Measurements from ENCODE around the gene KYAT1. TPM values are rescaled to one million over a fixed set of nuclear protein-coding genes. Genes with fewer than 3 reads are reported as not detected.

Gene KYAT1
- total and polyA plus RNA-seq, 2 of the 8 experiments (the other 6 are each of a cell fraction or from before 2014, with no cell fraction given): 30.4 to 42.2 TPM

GRCh38 chr9:128901822-128902221, 20.1 kb upstream of the KYAT1 start (continued):
- TF ChIP-seq CHD7 (IDR thresholded peaks at IDR 0.05; ENCODE audit: insufficient replicate concordance, low read length) (no peak), HDAC6 (IDR thresholded peaks at IDR 0.05; ENCODE audit: low read depth, low read length) (no peak), RFX5 (IDR thresholded peaks at IDR 0.05; ENCODE audit: borderline replicate concordance, low read depth, low read length) (no peak), FOSL1 (IDR thresholded peaks at IDR 0.05; ENCODE audit: insufficient read depth, low read depth, low read length) (no peak), CHD1 (IDR thresholded peaks at IDR 0.05; ENCODE audit: low read depth, low read length) (no peak), CEBPB (IDR thresholded peaks at IDR 0.05; ENCODE audit: low read depth, low read length) (no peak), SP4 (IDR thresholded peaks at IDR 0.05; ENCODE audit: low read length) (no peak), KDM5A (IDR thresholded peaks at IDR 0.05; ENCODE audit: low read length) (no peak), EP300 (IDR thresholded peaks at IDR 0.05; ENCODE audit: borderline replicate concordance in 1 of 2, low read depth in 2 of 2, low read length in 2 of 2) (no peak)

All from H1 (cell line).